HG02763 (cell line): Measurements from ENCODE around the gene PTPRT.

Experiments
- ATAC-seq: cut with Tn5 transposase; IDR thresholded peaks from one replicate; pipeline ENCODE4 v1.9.1; 2021; ENCODE audit warnings: mild to moderate bottlenecking, moderate library complexity; ENCODE audit not compliant: unreplicated experiment

The PTPRT gene

DNA sequence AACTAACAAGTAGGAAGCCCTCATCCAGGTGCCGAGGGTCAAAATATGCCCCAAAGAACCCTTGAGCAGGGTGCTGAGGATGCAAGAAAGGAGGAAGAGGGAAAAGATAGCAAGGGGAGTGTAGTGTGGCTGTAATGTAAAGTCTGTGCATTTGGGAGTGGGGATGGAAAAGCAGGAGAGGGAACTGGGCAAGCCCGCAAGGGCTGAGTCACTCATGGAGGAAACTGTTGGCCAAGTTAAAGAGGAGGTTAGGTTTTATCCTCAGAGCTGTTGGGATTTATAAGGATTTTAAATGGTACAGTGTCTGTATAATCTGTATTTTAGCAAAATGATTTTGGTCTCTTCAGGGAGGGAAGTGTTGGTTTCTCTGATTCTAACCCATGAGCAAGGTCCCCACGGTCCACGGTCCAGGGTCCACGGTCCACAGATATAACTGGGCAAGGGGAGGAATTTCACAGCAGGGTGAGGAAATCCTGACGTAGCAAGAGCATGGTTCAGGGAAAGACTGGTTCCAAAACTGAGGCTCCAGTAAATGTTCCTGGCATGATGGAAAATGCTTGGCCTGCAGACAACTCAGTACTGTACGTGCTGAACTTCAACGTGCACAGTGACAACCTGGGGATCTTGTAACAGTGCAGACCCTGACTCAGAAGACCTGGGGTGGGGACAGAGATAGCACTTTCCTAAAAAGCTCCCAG is 759.8 kb downstream of the PTPRT start:
- no peak for ATAC-seq

GRCh38 chr20:42419814-42420532 is 769.7 kb downstream of the PTPRT start:
- no peak for ATAC-seq

DNA sequence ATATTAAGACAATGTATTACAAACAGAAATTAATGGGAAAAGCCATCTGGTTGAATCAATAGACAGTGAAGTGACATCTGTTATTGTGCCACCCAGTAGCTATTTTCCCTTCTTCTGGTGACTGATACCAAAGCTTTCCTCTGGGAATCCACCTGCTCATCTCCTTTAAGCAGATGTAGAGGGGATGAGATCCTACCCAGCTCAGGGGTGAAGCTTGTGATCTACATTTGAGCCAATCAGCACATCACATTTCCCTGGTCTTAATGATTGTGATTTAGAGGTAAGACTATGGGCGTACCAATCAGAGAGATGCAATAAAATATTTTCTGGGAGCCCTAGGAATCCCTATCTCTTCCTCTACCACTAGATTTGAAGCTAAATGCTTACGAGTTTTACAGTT is 782.9 kb downstream of the PTPRT start:
- ATAC-seq, result no peak

- no peak for ATAC-seq
Observed at GRCh38 chr20:42402455-42402854, 787.3 kb downstream of the PTPRT start.

GRCh38 chr20:42401613-42402012 is 788.1 kb downstream of the PTPRT start:
- no peak for ATAC-seq

GRCh38 chr20:42399802-42400201 is 789.9 kb downstream of the PTPRT start:
- ATAC-seq, result no peak

GRCh38 chr20:42392442-42392841 is 797.3 kb downstream of the PTPRT start:
- ATAC-seq, result no peak

- ATAC-seq, result no peak
Observed at GRCh38 chr20:42391807-42392206, 797.9 kb downstream of the PTPRT start.

DNA sequence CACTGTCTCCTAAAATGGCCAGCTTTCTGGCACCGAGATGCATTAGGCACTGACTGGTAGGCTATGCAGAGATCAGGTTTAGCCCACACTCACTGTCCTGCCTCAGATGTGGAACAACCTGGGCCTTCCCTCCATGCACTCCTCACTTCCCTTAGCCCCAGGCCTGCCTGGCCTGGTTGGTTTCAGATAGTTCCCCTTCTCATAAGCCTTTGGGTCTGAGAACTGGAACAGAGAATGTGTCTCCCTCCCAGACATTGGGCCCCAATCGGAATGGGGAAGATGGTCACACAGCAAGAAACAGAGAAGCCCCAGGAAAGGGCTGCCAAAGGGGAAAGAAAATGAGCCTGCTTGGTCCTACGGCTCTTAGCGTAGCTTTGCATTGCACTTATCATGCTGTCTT is 809.4 kb downstream of the PTPRT start:
- no peak for ATAC-seq

DNA sequence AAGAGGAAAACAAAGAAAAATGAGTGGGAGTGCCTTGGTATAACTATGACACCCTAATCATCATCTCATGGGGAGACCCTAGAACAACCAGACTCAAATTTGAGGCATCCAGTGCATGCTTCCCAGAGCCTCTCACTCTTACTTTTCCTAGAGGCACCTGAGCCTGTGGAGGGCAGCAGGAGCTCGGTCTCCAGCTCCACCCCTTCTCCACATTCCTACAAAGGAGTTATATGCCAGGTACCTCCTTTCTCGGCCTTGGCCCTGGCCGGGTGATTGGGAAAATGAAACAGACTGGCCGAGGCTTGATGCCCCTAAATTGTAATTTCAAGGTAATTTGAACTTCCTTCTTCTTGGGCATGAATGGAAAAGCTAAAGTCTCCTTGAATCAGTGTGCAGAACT is 810.3 kb downstream of the PTPRT start:
- ATAC-seq, result no peak

GRCh38 chr20:42378826-42379225 is 810.9 kb downstream of the PTPRT start:
- no peak for ATAC-seq

- no peak for ATAC-seq
Observed at GRCh38 chr20:42376131-42376530, 813.6 kb downstream of the PTPRT start.

DNA sequence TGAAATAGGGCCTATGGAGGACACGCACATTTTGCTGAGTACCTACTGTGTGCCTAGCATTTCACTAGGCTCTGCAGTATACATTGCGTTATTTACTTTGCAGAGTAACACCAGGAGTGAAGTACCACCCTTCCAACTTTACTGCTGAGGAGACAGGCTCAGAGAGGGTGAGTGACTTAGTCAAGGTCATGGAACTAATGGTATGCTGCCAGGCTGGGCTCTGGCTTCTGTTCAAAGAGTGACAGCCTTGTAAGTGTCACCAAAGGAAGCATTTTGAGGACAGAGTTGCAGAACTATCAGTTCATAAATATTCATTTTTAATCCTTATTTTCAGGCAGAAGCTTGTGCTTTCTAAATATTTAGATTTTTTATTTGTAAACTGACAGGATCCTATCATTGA is 816.7 kb downstream of the PTPRT start:
- no peak for ATAC-seq

- no peak for ATAC-seq
Observed at GRCh38 chr20:42370075-42370474, 819.6 kb downstream of the PTPRT start.

- no peak for ATAC-seq
Observed at GRCh38 chr20:42368910-42369309, 820.8 kb downstream of the PTPRT start.

DNA sequence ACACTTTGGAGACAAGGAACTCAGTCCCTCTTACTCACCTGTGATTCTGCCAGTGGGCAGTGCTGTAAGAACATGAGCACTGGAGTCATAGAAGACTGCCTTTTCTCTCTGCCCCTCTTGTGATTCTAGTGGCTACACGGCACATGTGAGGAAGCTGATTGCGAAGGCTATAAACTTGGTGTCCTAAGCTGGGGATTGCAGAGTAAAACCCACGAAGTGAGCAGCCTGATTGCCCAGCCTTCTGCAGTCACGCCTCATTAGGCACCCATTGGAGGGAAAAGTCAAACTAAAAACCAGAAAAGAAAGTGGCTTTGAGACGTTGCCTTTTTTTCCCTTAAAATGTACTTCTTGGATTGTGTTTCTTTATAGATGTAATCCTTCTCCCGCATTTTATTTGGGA is 823.1 kb downstream of the PTPRT start:
- ATAC-seq, result no peak

DNA sequence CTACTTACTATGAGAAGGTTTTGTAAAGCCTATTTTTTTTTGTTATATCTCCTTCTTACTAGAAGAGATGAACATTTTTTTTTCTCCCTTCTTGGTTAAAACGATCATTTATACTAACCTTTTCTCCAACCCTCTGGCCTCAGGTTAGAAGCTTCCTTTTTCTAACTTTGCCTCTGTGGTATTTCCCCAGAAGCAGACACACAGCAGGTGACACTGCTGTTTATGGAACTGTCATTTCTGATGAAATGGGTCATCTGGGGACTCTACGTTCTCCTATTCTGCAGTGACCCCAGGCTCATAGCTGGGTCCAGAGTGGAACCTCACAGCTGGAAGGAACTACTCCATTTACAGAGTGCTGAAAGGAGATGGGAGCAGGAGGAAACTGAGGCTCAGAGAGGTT is 825.3 kb downstream of the PTPRT start:
- ATAC-seq, result no peak

GRCh38 chr20:42361402-42361970 is 828.2 kb downstream of the PTPRT start:
- no peak for ATAC-seq

DNA sequence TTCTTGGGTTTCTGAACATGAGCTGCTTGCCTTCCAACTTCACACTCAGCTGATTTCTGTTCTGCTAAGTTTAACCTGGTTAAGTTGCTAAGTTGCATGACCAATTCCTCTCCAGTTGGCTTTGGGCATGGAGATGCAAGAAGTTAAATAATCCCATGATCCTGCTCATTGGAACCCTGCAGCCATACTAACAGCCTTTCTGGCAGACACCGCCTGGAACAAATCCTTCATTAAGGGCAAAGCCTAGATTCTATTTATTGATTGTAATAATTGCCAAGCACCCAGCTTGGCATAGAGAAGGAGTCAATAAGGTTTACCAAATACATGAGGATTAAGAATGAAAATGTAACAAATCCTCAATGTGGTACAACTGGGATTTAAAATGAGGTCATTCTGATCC is 829.1 kb downstream of the PTPRT start:
- ATAC-seq, result no peak

GRCh38 chr20:42359617-42360016 is 830.1 kb downstream of the PTPRT start:
- ATAC-seq, result no peak

DNA sequence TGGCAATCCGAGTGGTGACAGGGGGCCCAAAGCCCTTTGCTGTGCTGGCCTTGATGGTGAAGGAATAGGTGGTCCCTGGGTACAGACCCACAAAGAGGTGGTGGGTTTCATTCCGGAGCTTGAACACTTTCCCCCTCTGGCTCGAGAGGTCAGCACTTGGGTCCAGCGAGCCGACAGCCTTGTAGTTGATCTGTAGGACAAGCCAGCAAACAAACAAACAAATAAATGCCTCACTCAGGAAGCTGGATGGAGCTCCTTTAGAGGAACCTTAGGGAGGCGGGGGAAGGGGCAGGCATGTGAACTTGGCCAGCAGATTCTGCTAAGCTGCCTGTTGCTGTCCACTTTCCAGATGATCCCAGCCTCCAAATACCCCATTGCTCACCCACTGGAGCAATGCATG is 837.6 kb downstream of the PTPRT start:
- no peak for ATAC-seq

- no peak for ATAC-seq
Observed at GRCh38 chr20:42350521-42350920, 839.2 kb downstream of the PTPRT start.
